Measurements from ENCODE around the gene PMM1. TPM values are rescaled to one million over a fixed set of nuclear protein-coding genes. Genes with fewer than 3 reads are reported as not detected.

Gene PMM1
- total and polyA plus RNA-seq, 4 donors = 18.5 to 67.3 (median 42.3) TPM

- H3K4me1 ChIP-seq (ENCODE audit: control insufficient read depth, insufficient read depth, low read length) = peaks cover 8% of the 10 kb centered on the region
- 4% methylated on average over 8 of the region's 8 CpGs for WGBS (ENCODE audit: insufficient coverage)
These were observed 32.2 kb upstream of the PMM1 start for GRCh38 chr22:41621911-41622179.

GRCh38 chr22:41621099-41621910, 31.7 kb upstream of the PMM1 start, which contains the start of gene XRCC6:
XRCC6 (plus strand) TSS chr22:41621295; CDS start chr22:41622005, 710 bp downstream.
- 0% methylated on average over 68 of the region's 70 CpGs for WGBS (ENCODE audit: insufficient coverage)

More at GRCh38 chr22:41621911-41622179, 32.2 kb upstream of the PMM1 start:
- peaks cover 41% of the 10 kb centered on the region for H3K36me3 ChIP-seq (ENCODE audit: control insufficient read depth, insufficient read depth, low read length)
- H3K4me3 ChIP-seq (ENCODE audit: low read depth, low read length) = peak overlapping the region; percentile 99
- DNase-seq (ENCODE audit: low read depth in 4 of 6, low spot score in 6 of 6) = no peak
- peak overlapping the region; percentile 100 for H3K27ac ChIP-seq (ENCODE audit: low read depth, low read length)
- H3K27me3 ChIP-seq (ENCODE audit: control insufficient read depth, insufficient read depth, low read length) = no peaks in the 10 kb centered on the region
- H3K9me3 ChIP-seq (ENCODE audit: control insufficient read depth, insufficient read depth, low read length) = no peaks in the 10 kb centered on the region

GRCh38 chr22:41620589-41621098, 31.0 kb upstream of the PMM1 start, which contains the start of gene DESI1:
DESI1 (minus strand) TSS chr22:41621043; CDS start chr22:41620839, 204 bp downstream.
- H3K36me3 ChIP-seq (ENCODE audit: control insufficient read depth, insufficient read depth, low read length) = peaks cover 29% of the 10 kb centered on the region
- WGBS (ENCODE audit: insufficient coverage) = under 1% methylated on average over 39 of the region's 40 CpGs
- no peaks in the 10 kb centered on the region for H3K27me3 ChIP-seq (ENCODE audit: control insufficient read depth, insufficient read depth, low read length)
- H3K27ac ChIP-seq (ENCODE audit: low read depth, low read length) = peak within 1 kb of the TSS; percentile 100
- peak within 1 kb of the TSS; percentile 99 for H3K4me3 ChIP-seq (ENCODE audit: low read depth, low read length)
- peak in 1 of 6 donors; percentile 13 for DNase-seq (ENCODE audit: low read depth in 4 of 6, low spot score in 6 of 6)
- no peaks in the 10 kb centered on the region for H3K9me3 ChIP-seq (ENCODE audit: control insufficient read depth, insufficient read depth, low read length)
- peaks cover 8% of the 10 kb centered on the region for H3K4me1 ChIP-seq (ENCODE audit: control insufficient read depth, insufficient read depth, low read length)

More at GRCh38 chr22:41621099-41621910, 31.7 kb upstream of the PMM1 start, which contains the start of gene XRCC6:
- peak; percentile 99 to 100 (median 99) for DNase-seq (ENCODE audit: low read depth in 4 of 6, low spot score in 6 of 6)
- Histone ChIP-seq H3K4me1 (ENCODE audit: control insufficient read depth, insufficient read depth, low read length) (peaks cover 8% of the 10 kb centered on the region), H3K4me3 (ENCODE audit: low read depth, low read length) (peak within 1 kb of the TSS; percentile 99), H3K27me3 (ENCODE audit: control insufficient read depth, insufficient read depth, low read length) (no peaks in the 10 kb centered on the region), H3K9me3 (ENCODE audit: control insufficient read depth, insufficient read depth, low read length) (no peaks in the 10 kb centered on the region), H3K36me3 (ENCODE audit: control insufficient read depth, insufficient read depth, low read length) (peaks cover 35% of the 10 kb centered on the region), H3K27ac (ENCODE audit: low read depth, low read length) (peak within 1 kb of the TSS; percentile 100)

- H3K27ac ChIP-seq (ENCODE audit: low read depth, low read length) = peak overlapping the region; percentile 70
- H3K4me1 ChIP-seq (ENCODE audit: control insufficient read depth, insufficient read depth, low read length) = peaks cover 8% of the 10 kb centered on the region
- peak in 1 of 6 donors; percentile 29 for DNase-seq (ENCODE audit: low read depth in 4 of 6, low spot score in 6 of 6)
- WGBS (ENCODE audit: insufficient coverage) = under 1% methylated on average over 22 of the region's 24 CpGs
- peaks cover 23% of the 10 kb centered on the region for H3K36me3 ChIP-seq (ENCODE audit: control insufficient read depth, insufficient read depth, low read length)
- H3K9me3 ChIP-seq (ENCODE audit: control insufficient read depth, insufficient read depth, low read length) = no peaks in the 10 kb centered on the region
- H3K27me3 ChIP-seq (ENCODE audit: control insufficient read depth, insufficient read depth, low read length) = no peaks in the 10 kb centered on the region
- peak overlapping the region; percentile 99 for H3K4me3 ChIP-seq (ENCODE audit: low read depth, low read length)
These were observed 30.4 kb upstream of the PMM1 start for GRCh38 chr22:41619979-41620588.

- H3K9me3 ChIP-seq (ENCODE audit: control insufficient read depth, insufficient read depth, low read length) = no peaks in the 10 kb centered on the region
- H3K36me3 ChIP-seq (ENCODE audit: control insufficient read depth, insufficient read depth, low read length) = peaks cover 12% of the 10 kb centered on the region
- H3K4me1 ChIP-seq (ENCODE audit: control insufficient read depth, insufficient read depth, low read length) = no peaks in the 10 kb centered on the region
- 88% methylated on average over 1 of the region's 2 CpGs for WGBS (ENCODE audit: insufficient coverage)
- no peak overlapping the region for H3K27ac ChIP-seq (ENCODE audit: low read depth, low read length)
- no peak overlapping the region for H3K4me3 ChIP-seq (ENCODE audit: low read depth, low read length)
- H3K27me3 ChIP-seq (ENCODE audit: control insufficient read depth, insufficient read depth, low read length) = no peaks in the 10 kb centered on the region
- no peak for DNase-seq (ENCODE audit: low read depth in 4 of 6, low spot score in 6 of 6)
These were observed 23.8 kb upstream of the PMM1 start for GRCh38 chr22:41613456-41613855.

GRCh38 chr22:41612603-41613306, 23.1 kb upstream of the PMM1 start:
- 96% methylated on average over 4 of the region's 6 CpGs for WGBS (ENCODE audit: insufficient coverage)
- DNase-seq (ENCODE audit: low read depth in 4 of 6, low spot score in 6 of 6) = no peak

GRCh38 chr22:41608386-41608785, 18.7 kb upstream of the PMM1 start:
- H3K36me3 ChIP-seq (ENCODE audit: control insufficient read depth, insufficient read depth, low read length) = peaks cover 27% of the 10 kb centered on the region

More at GRCh38 chr22:41612603-41613306, 23.1 kb upstream of the PMM1 start:
- H3K9me3 ChIP-seq (ENCODE audit: control insufficient read depth, insufficient read depth, low read length) = no peaks in the 10 kb centered on the region
- H3K4me3 ChIP-seq (ENCODE audit: low read depth, low read length) = no peak overlapping the region
- no peak overlapping the region for H3K27ac ChIP-seq (ENCODE audit: low read depth, low read length)
- H3K27me3 ChIP-seq (ENCODE audit: control insufficient read depth, insufficient read depth, low read length) = no peaks in the 10 kb centered on the region
- no peaks in the 10 kb centered on the region for H3K4me1 ChIP-seq (ENCODE audit: control insufficient read depth, insufficient read depth, low read length)
- peaks cover 14% of the 10 kb centered on the region for H3K36me3 ChIP-seq (ENCODE audit: control insufficient read depth, insufficient read depth, low read length)

GRCh38 chr22:41603873-41604332, 14.3 kb upstream of the PMM1 start:
- H3K27ac ChIP-seq (ENCODE audit: low read depth, low read length) = no peak overlapping the region
- H3K4me1 ChIP-seq (ENCODE audit: control insufficient read depth, insufficient read depth, low read length) = no peaks in the 10 kb centered on the region
- DNase-seq (ENCODE audit: low read depth in 4 of 6, low spot score in 6 of 6) = no peak
- 100% methylated on average over 1 of the region's 4 CpGs for WGBS (ENCODE audit: insufficient coverage)
- H3K27me3 ChIP-seq (ENCODE audit: control insufficient read depth, insufficient read depth, low read length) = no peaks in the 10 kb centered on the region
- peaks cover 49% of the 10 kb centered on the region for H3K36me3 ChIP-seq (ENCODE audit: control insufficient read depth, insufficient read depth, low read length)
- H3K4me3 ChIP-seq (ENCODE audit: low read depth, low read length) = no peak overlapping the region
- H3K9me3 ChIP-seq (ENCODE audit: control insufficient read depth, insufficient read depth, low read length) = no peaks in the 10 kb centered on the region

More at GRCh38 chr22:41608386-41608785, 18.7 kb upstream of the PMM1 start:
- H3K27me3 ChIP-seq (ENCODE audit: control insufficient read depth, insufficient read depth, low read length) = no peaks in the 10 kb centered on the region
- no peak overlapping the region for H3K27ac ChIP-seq (ENCODE audit: low read depth, low read length)
- no peak overlapping the region for H3K4me3 ChIP-seq (ENCODE audit: low read depth, low read length)
- H3K4me1 ChIP-seq (ENCODE audit: control insufficient read depth, insufficient read depth, low read length) = no peaks in the 10 kb centered on the region
- 97% methylated on average over 2 of the region's 3 CpGs for WGBS (ENCODE audit: insufficient coverage)
- no peak for DNase-seq (ENCODE audit: low read depth in 4 of 6, low spot score in 6 of 6)
- no peaks in the 10 kb centered on the region for H3K9me3 ChIP-seq (ENCODE audit: control insufficient read depth, insufficient read depth, low read length)

- Histone ChIP-seq H3K9me3 (ENCODE audit: control insufficient read depth, insufficient read depth, low read length) (no peaks in the 10 kb centered on the region), H3K4me3 (ENCODE audit: low read depth, low read length) (no peak overlapping the region), H3K27ac (ENCODE audit: low read depth, low read length) (no peak overlapping the region), H3K4me1 (ENCODE audit: control insufficient read depth, insufficient read depth, low read length) (peaks cover 10% of the 10 kb centered on the region), H3K36me3 (ENCODE audit: control insufficient read depth, insufficient read depth, low read length) (peaks cover 41% of the 10 kb centered on the region), H3K27me3 (ENCODE audit: control insufficient read depth, insufficient read depth, low read length) (no peaks in the 10 kb centered on the region)
- no peak for DNase-seq (ENCODE audit: low read depth in 4 of 6, low spot score in 6 of 6)
- 89% methylated on average over 6 of the region's 8 CpGs for WGBS (ENCODE audit: insufficient coverage)
These were observed 11.3 kb upstream of the PMM1 start for GRCh38 chr22:41600976-41601375.
